H1 (cell line): ENCODE measurements around the gene KLF2. TPM values are rescaled to one million over a fixed set of nuclear protein-coding genes. Genes with fewer than 3 reads are reported as not detected.

Source experiments
- CTCF ChIA-PET: fragments of 300-600 bp; sonication (Branson Sonifier 250); formaldehyde crosslinking; loops from one replicate; lab custom pipeline; 2021; ENCODE audit not compliant: partially characterized antibody; lab: Charles Lee
- POLR2A ChIA-PET: fragments of 300-600 bp; sonication (Branson Sonifier 250); formaldehyde crosslinking; loops from one replicate; lab custom pipeline; 2021; ENCODE audit warnings: inconsistent platforms; ENCODE audit not compliant: partially characterized antibody; lab: Charles Lee
- DNase-seq, 2 experiments: peaks; one replicate each; pipeline versions ENCODE4 v3.0.0 to v3.0.0-alpha.2; 2010 to 2022; ENCODE audit warnings: low spot score in 2 of 2, low read depth in 1 of 2, mixed read lengths in 1 of 2
- FAIRE-seq: peaks from 2 replicates; lab custom pipeline; 2011; peaks lifted over from hg19 to GRCh38; lab: Jason Lieb, UNC
- H2AFZ ChIP-seq: 2 replicates; pipeline ENCODE4 v1.8.1; 2012; ENCODE audit warnings: low read length, inconsistent platforms
- H2AK5ac ChIP-seq: 2 replicates; pipeline ENCODE4 v1.6.1; 2013; ENCODE audit warnings: low read depth, low read length
- H2BK120ac ChIP-seq: replicated peaks from 2 replicates; pipeline ENCODE3; 2013; ENCODE audit warnings: low read depth, low read length, inconsistent platforms
- H2BK12ac ChIP-seq: 2 replicates; pipeline ENCODE4 v1.6.1; 2013; ENCODE audit warnings: low read depth, low read length
- H2BK15ac ChIP-seq: 2 replicates; pipeline ENCODE4 v1.6.1; 2013; ENCODE audit warnings: low read length
- H2BK20ac ChIP-seq: 2 replicates; pipeline ENCODE4 v1.6.1; 2013; ENCODE audit warnings: low read length
- H2BK5ac ChIP-seq: 2 replicates; pipeline ENCODE4 v1.6.1; 2013; ENCODE audit warnings: low read depth, low read length
- H3K14ac ChIP-seq: 2 replicates; pipeline ENCODE4 v1.6.1; 2013; ENCODE audit warnings: inconsistent platforms; ENCODE audit not compliant: insufficient read length
- H3K18ac ChIP-seq: 2 replicates; pipeline ENCODE4 v1.6.1; 2013; ENCODE audit warnings: low read length; ENCODE audit errors: extremely low read depth
- H3K23ac ChIP-seq: 2 replicates; pipeline ENCODE4 v1.6.1; 2013; ENCODE audit warnings: inconsistent platforms; ENCODE audit not compliant: insufficient read length
- H3K23me2 ChIP-seq: 2 replicates; pipeline ENCODE4 v1.6.1; 2013; ENCODE audit warnings: low read depth, low read length
- H3K27ac ChIP-seq: 2 replicates; pipeline ENCODE4 v1.6.1; 2011; ENCODE audit warnings: low read depth, low read length, inconsistent platforms
- H3K27me3 ChIP-seq, 4 experiments: replicated peaks in 1 of 4; 1 replicate in 1 of 4; 2 replicates in 3 of 4; pipeline versions ENCODE4 v1.6.1 to v1.8.1; 2011 to 2013; ENCODE audit warnings: low read length in 3 of 4, mild to moderate bottlenecking in 3 of 4, inconsistent platforms in 2 of 4, mixed read lengths in 2 of 4, moderate library complexity in 1 of 4; ENCODE audit not compliant: control insufficient read depth in 3 of 4, insufficient read depth in 3 of 4; ENCODE audit errors: extremely low read depth in 1 of 4
- H3K36me3 ChIP-seq, 4 experiments: 2 replicates each; pipeline versions ENCODE4 v1.6.1 to v1.8.1; 2011 to 2013; ENCODE audit warnings: mild to moderate bottlenecking in 4 of 4, low read length in 3 of 4, moderate library complexity in 2 of 4, control low read depth in 1 of 4, inconsistent platforms in 1 of 4; ENCODE audit not compliant: insufficient read depth in 4 of 4, control insufficient read depth in 2 of 4
- H3K4ac ChIP-seq: replicated peaks from 2 replicates; pipeline ENCODE3; 2013; ENCODE audit warnings: low read length, low read depth, mixed read lengths, inconsistent platforms; ENCODE audit not compliant: insufficient read length
- H3K4me1 ChIP-seq, 4 experiments: replicated peaks in 1 of 4; 1 replicate in 1 of 4; 2 replicates in 3 of 4; pipeline versions ENCODE4 v1.6.1 to v1.8.1; 2011 to 2013; ENCODE audit warnings: low read length in 3 of 4, inconsistent platforms in 2 of 4, mixed read lengths in 1 of 4; ENCODE audit not compliant: insufficient read depth in 4 of 4, control insufficient read depth in 3 of 4
- H3K4me2 ChIP-seq, 2 experiments: 2 replicates each; pipeline versions ENCODE4 v1.6.1 to v1.8.1; 2011 to 2013; ENCODE audit warnings: low read depth in 2 of 2, low read length in 2 of 2, control low read depth in 1 of 2, inconsistent platforms in 1 of 2, mild to moderate bottlenecking in 1 of 2; ENCODE audit not compliant: insufficient read depth in 1 of 2
- H3K4me3 ChIP-seq, 4 experiments: fragments of 200-600, 300-600 bp in 1 of 4; sonication (generic), shearing (Covaris generic), sonication (Bioruptor Twin) in 1 of 4; 2 replicates each; pipeline versions ENCODE4 v1.5.1 to v1.8.1; 2011 to 2016; ENCODE audit warnings: low read length in 4 of 4, low read depth in 3 of 4, control low read depth in 2 of 4, inconsistent platforms in 2 of 4, mild to moderate bottlenecking in 2 of 4, mixed read lengths in 1 of 4, moderate library complexity in 1 of 4; ENCODE audit not compliant: insufficient read depth in 2 of 4; ENCODE audit errors: extremely low read depth in 1 of 4
- H3K56ac ChIP-seq: replicated peaks from 2 replicates; pipeline ENCODE3; 2013; ENCODE audit warnings: low read depth, mild to moderate bottlenecking, mixed read lengths, low read length, inconsistent platforms; ENCODE audit not compliant: insufficient read length
- H3K79me1 ChIP-seq: 2 replicates; pipeline ENCODE4 v1.6.1; 2013; ENCODE audit warnings: low read depth, low read length, control low read depth
- H3K79me2 ChIP-seq, 2 experiments: 2 replicates each; pipeline versions ENCODE4 v1.6.1 to v1.8.1; 2012 to 2013; ENCODE audit warnings: low read length in 2 of 2, mild to moderate bottlenecking in 2 of 2, inconsistent platforms in 1 of 2; ENCODE audit not compliant: insufficient read depth in 2 of 2, control insufficient read depth in 1 of 2
- H3K9ac ChIP-seq, 4 experiments: replicated peaks in 1 of 4; 1 replicate in 1 of 4; 2 replicates in 3 of 4; pipeline versions ENCODE4 v1.6.1 to v1.8.1; 2011 to 2013; ENCODE audit warnings: low read depth in 3 of 4, low read length in 3 of 4, control low read depth in 2 of 4, mild to moderate bottlenecking in 2 of 4, moderate library complexity in 2 of 4, inconsistent platforms in 1 of 4; ENCODE audit errors: extremely low read depth in 1 of 4
- H3K9me3 ChIP-seq, 2 experiments: 2 replicates each; pipeline versions ENCODE4 v1.6.1 to v1.8.1; 2012 to 2013; ENCODE audit warnings: mild to moderate bottlenecking in 2 of 2, moderate library complexity in 2 of 2, control low read depth in 1 of 2, inconsistent platforms in 1 of 2, low read depth in 1 of 2, low read length in 1 of 2, mixed read lengths in 1 of 2; ENCODE audit not compliant: insufficient read depth in 2 of 2
- H4K20me1 ChIP-seq, 2 experiments: replicated peaks in 1 of 2; 2 replicates each; pipeline versions ENCODE3 to v1.8.1; 2011 to 2013; ENCODE audit warnings: inconsistent platforms in 2 of 2, low read length in 2 of 2, mild to moderate bottlenecking in 1 of 2; ENCODE audit not compliant: insufficient read depth in 2 of 2, control insufficient read depth in 1 of 2
- H4K5ac ChIP-seq: 2 replicates; pipeline ENCODE4 v1.6.1; 2013; ENCODE audit warnings: low read length, low read depth, mixed read lengths, inconsistent platforms; ENCODE audit not compliant: insufficient read length
- H4K8ac ChIP-seq: 2 replicates; pipeline ENCODE4 v1.8.0; 2013; ENCODE audit warnings: mild to moderate bottlenecking, moderate library complexity, low read length, inconsistent platforms; ENCODE audit not compliant: insufficient read depth; ENCODE audit errors: extremely low read depth
- H4K91ac ChIP-seq: replicated peaks from 2 replicates; pipeline ENCODE3; 2013; ENCODE audit warnings: low read length, mixed read lengths, inconsistent platforms; ENCODE audit not compliant: insufficient read length
- ASH2L ChIP-seq: fragments of 200-600, 300-600 bp; sonication (generic); IDR thresholded peaks from one replicate; pipeline ENCODE4 v1.7.1; 2017; ENCODE audit warnings: low read length
- ATF3 ChIP-seq: IDR thresholded peaks from 2 replicates; pipeline ENCODE4 v1.6.1; 2011; ENCODE audit warnings: low read depth, mild to moderate bottlenecking, low read length; ENCODE audit not compliant: insufficient read depth
- CBX5 ChIP-seq: fragments of 300-800, 300-1000 bp; sonication (generic); IDR thresholded peaks from 2 replicates; pipeline ENCODE4 v1.7.1; 2016; ENCODE audit warnings: antibody characterized with exemption, low read length, low read depth
- CEBPB ChIP-seq: IDR thresholded peaks from 2 replicates; pipeline ENCODE4 v1.6.1; 2012; ENCODE audit warnings: low read depth, low read length
- JUN ChIP-seq: IDR thresholded peaks from 2 replicates; pipeline ENCODE4 v1.6.1; 2011; ENCODE audit warnings: low read depth, mild to moderate bottlenecking, improper control_type of control experiment, low read length
- KDM4A ChIP-seq: IDR thresholded peaks from one replicate; pipeline ENCODE4 v1.7.1; 2012; ENCODE audit warnings: low read depth, mild to moderate bottlenecking, moderate library complexity, low read length, inconsistent platforms; ENCODE audit not compliant: severe bottlenecking
- KDM5A ChIP-seq: fragments of 200-600 bp; IDR thresholded peaks from 2 replicates; pipeline ENCODE4 v1.7.1; 2012; ENCODE audit warnings: mild to moderate bottlenecking, low read length, inconsistent platforms, mixed read lengths
- POU5F1 ChIP-seq: IDR thresholded peaks from 2 replicates; pipeline ENCODE4 v1.6.1; 2011; ENCODE audit warnings: low read depth, mild to moderate bottlenecking, low read length, moderate library complexity
- RNF2 ChIP-seq: fragments of 200-900, 300-1000 bp; sonication (generic); IDR thresholded peaks from 2 replicates; pipeline ENCODE4 v1.7.1; 2016; ENCODE audit warnings: borderline replicate concordance, low read depth, mild to moderate bottlenecking, antibody characterized with exemption, low read length; ENCODE audit not compliant: poor library complexity, severe bottlenecking; ENCODE audit errors: missing control alignments
- SIX5 ChIP-seq: IDR thresholded peaks from 2 replicates; pipeline ENCODE4 v1.6.1; 2011; ENCODE audit warnings: mild to moderate bottlenecking, low read depth, low read length
- SP4 ChIP-seq: IDR thresholded peaks from 2 replicates; pipeline ENCODE4 v1.6.1; 2012; ENCODE audit warnings: low read length, inconsistent platforms
- TAF1 ChIP-seq: IDR thresholded peaks from 2 replicates; pipeline ENCODE4 v1.6.1; 2011; ENCODE audit warnings: mild to moderate bottlenecking, low read depth, low read length
- TBP ChIP-seq: IDR thresholded peaks from 2 replicates; pipeline ENCODE4 v1.6.1; 2011; ENCODE audit warnings: low read depth, low read length, improper control_type of control experiment
- WGBS, 2 experiments: shearing (Covaris generic) in 1 of 2; methylation state at CpG; one replicate each; pipeline versions ENCODE4 v1.1.6 to v1.1.7; 2013 to 2015; ENCODE audit warnings: low lambda C conversion rate in 2 of 2, mixed read lengths in 2 of 2, inconsistent platforms in 1 of 2, low coverage in 1 of 2, missing lambda C conversion rate in 1 of 2; ENCODE audit not compliant: insufficient replicate concordance in 2 of 2, insufficient coverage in 1 of 2, insufficient read length in 1 of 2; ENCODE audit errors: extremely low coverage in 1 of 2, missing lambda C conversion rate in 1 of 2; 5-methylcytosine and 5-hydroxymethylcytosine counted together
- polyA plus RNA-seq, 7 experiments: library from polyadenylated mRNA; depleted of rRNA in 3 of 7; stranded (reverse) in 5 of 7; unstranded in 2 of 7; fragments of >200 nt in 5 of 7; fragments of 200-250 nt in 2 of 7; gene quantifications; 1 replicate in 5 of 7; 2 replicates in 1 of 7; 4 replicates in 1 of 7; pipeline versions ENCODE4 v1.2.1 to v1.2.3, GENCODE V29; 2011 to 2013; ENCODE audit warnings: missing spikeins in 2 of 7, mixed read lengths in 2 of 7
- total RNA-seq: library from RNA; stranded (reverse); fragmentation: NEBNext Ultra II Directional; extraction: Animal tissue kit (Norgen Biotek cat#: 25700); gene quantifications from 2 replicates; pipeline ENCODE4 v1.2.1, GENCODE V29; 2021

The KLF2 gene
- total and polyA plus RNA-seq, 2 of the 8 experiments (the other 6 are each of a cell fraction or from before 2014, with no cell fraction given), result 0.19 to 0.33 TPM

- no peak for TF ChIP-seq JUN
- no peak for TF ChIP-seq TAF1
- no peak for TF ChIP-seq RNF2
- TF ChIP-seq CBX5, result no peak
- TF ChIP-seq CEBPB, result no peak
- TF ChIP-seq SP4, result no peak
- no peak for TF ChIP-seq POU5F1
- no peak for TF ChIP-seq ATF3
- no peak for TF ChIP-seq KDM4A
- TF ChIP-seq KDM5A, result no peak
- TF ChIP-seq ASH2L, result no peak
- no peak for TF ChIP-seq TBP
- no peak for TF ChIP-seq SIX5
- Histone ChIP-seq H3K79me1 (peaks cover 3% of the 10 kb centered on the region), H3K9me3 (no peaks in the 10 kb centered on the region), H3K23me2 (0 out of 2 replicates have a peak, but pooled peaks cover 3% of the 10 kb centered on the region), H3K4me2 (no peak overlapping the region), H4K20me1 (peaks cover 1 to 5% of the 10 kb centered on the region in 2 experiments), H4K91ac (no peak overlapping the region), H3K36me3 (no peaks in the 10 kb centered on the region; a peak in 3 of 8 replicates), H2BK120ac (no peak overlapping the region), H2BK5ac (no peak overlapping the region), H3K23ac (no peak overlapping the region), H3K27me3 (no peaks in the 10 kb centered on the region), H3K27ac (no peak overlapping the region), H2AK5ac (no peak overlapping the region), H2BK12ac (no peak overlapping the region), H3K4ac (no peak overlapping the region), H3K4me3 (no peak overlapping the region), H4K5ac (no peak overlapping the region), H3K9ac (no peak overlapping the region), H3K4me1 (peaks cover 0 to 6% (median 1%) of the 10 kb centered on the region in 4 experiments; a peak in 3 of 7 replicates), H3K56ac (no peak overlapping the region), H2BK15ac (no peak overlapping the region), H3K18ac (no peak overlapping the region), H3K79me2 (no peaks in the 10 kb centered on the region), H2AFZ (no peak overlapping the region), H4K8ac (no peak overlapping the region), H3K14ac (no peak overlapping the region), H2BK20ac (no peak overlapping the region)
- DNase-seq (no peak), FAIRE-seq (no peak)
- ChIA-PET POLR2A (interaction anchor here (0.9 to 1.9 kb wide), 4 partner anchors 9 to 15 kb away, joined by 3 to 6 read pairs (median 4); no protein-coding TSS in a partner anchor), CTCF (interaction anchor here (0.6 to 6.0 kb wide), 10 partner anchors 9 to 116 kb away, joined by 3 to 37 read pairs (median 4); no protein-coding TSS in a partner anchor)
- WGBS, 2 experiments, result 87% methylated on average over 20 of the region's 20 CpGs; no CpG with 5 or more reads in 1 of the 2 experiments
Measured at GRCh38 chr19:16363133-16363851, 38.7 kb downstream of the KLF2 start.
